H1 (cell line): Measurements from ENCODE around the gene BBIP1. TPM values are rescaled to one million over a fixed set of nuclear protein-coding genes. Genes with fewer than 3 reads are reported as not detected.

Source experiments
- BACH1 ChIP-seq: IDR thresholded peaks from 2 replicates; pipeline ENCODE4 v1.6.1; 2012; ENCODE audit warnings: low read length, improper control_type of control experiment
- CHD2 ChIP-seq: IDR thresholded peaks from 2 replicates; pipeline ENCODE4 v1.6.1; 2012; ENCODE audit warnings: low read length, improper control_type of control experiment
- KDM1A ChIP-seq: fragments of 200-600, 300-600 bp; sonication (generic); IDR thresholded peaks from 2 replicates; pipeline ENCODE4 v1.7.1; 2016; ENCODE audit warnings: mild to moderate bottlenecking, low read length, borderline replicate concordance
- YY1 ChIP-seq: IDR thresholded peaks from 2 replicates; pipeline ENCODE4 v1.6.1; 2011; ENCODE audit warnings: low read depth, mild to moderate bottlenecking, low read length
- polyA plus RNA-seq, 7 experiments: library from polyadenylated mRNA; depleted of rRNA in 3 of 7; stranded (reverse) in 5 of 7; unstranded in 2 of 7; fragments of >200 nt in 5 of 7; fragments of 200-250 nt in 2 of 7; gene quantifications; 1 replicate in 5 of 7; 2 replicates in 1 of 7; 4 replicates in 1 of 7; pipeline versions ENCODE4 v1.2.1 to v1.2.3, GENCODE V29; 2011 to 2013; ENCODE audit warnings: missing spikeins in 2 of 7, mixed read lengths in 2 of 7
- total RNA-seq: library from RNA; stranded (reverse); fragmentation: NEBNext Ultra II Directional; extraction: Animal tissue kit (Norgen Biotek cat#: 25700); gene quantifications from 2 replicates; pipeline ENCODE4 v1.2.1, GENCODE V29; 2021
- TF ChIP-seq, protein P1 (sequence below), 3 experiments: IDR thresholded peaks; 1 replicate in 2 of 3; 2 replicates in 1 of 3; pipeline versions ENCODE4 v1.5.1 to v1.6.1; 2011; ENCODE audit warnings: low read length in 3 of 3, mild to moderate bottlenecking in 3 of 3, inconsistent platforms in 2 of 3, low read depth in 1 of 3, moderate library complexity in 1 of 3; ENCODE audit not compliant: insufficient read depth in 1 of 3; ENCODE audit errors: control extremely low read depth in 1 of 3

The BBIP1 gene
- total and polyA plus RNA-seq, 2 of the 8 experiments (the other 6 are each of a cell fraction or from before 2014, with no cell fraction given), result 8.8 to 19.6 TPM

DNA sequence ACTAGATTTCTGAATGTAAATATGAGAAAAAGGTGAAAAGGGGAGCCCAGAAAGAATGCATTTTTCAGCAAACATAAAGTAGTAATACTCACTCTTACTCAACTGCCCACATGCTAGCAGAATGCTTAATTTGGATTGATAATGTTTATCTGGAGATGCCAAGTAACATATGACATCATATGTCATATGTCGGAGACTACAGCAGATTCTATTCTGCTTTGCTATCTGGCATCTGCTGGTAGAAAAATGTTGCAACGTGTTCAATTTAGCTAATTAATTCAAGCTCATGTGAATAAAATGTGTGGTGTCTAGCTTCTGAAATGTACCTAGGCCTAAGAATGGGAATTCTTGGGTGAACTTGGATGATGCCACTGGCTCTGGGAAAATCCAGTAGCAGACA lies 4.5 kb downstream of the BBIP1 start (continued):
- TF ChIP-seq, protein P1, sequence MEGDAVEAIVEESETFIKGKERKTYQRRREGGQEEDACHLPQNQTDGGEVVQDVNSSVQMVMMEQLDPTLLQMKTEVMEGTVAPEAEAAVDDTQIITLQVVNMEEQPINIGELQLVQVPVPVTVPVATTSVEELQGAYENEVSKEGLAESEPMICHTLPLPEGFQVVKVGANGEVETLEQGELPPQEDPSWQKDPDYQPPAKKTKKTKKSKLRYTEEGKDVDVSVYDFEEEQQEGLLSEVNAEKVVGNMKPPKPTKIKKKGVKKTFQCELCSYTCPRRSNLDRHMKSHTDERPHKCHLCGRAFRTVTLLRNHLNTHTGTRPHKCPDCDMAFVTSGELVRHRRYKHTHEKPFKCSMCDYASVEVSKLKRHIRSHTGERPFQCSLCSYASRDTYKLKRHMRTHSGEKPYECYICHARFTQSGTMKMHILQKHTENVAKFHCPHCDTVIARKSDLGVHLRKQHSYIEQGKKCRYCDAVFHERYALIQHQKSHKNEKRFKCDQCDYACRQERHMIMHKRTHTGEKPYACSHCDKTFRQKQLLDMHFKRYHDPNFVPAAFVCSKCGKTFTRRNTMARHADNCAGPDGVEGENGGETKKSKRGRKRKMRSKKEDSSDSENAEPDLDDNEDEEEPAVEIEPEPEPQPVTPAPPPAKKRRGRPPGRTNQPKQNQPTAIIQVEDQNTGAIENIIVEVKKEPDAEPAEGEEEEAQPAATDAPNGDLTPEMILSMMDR (IDR thresholded peaks at IDR 0.05; ENCODE audit: control extremely low read depth in 1 of 3, insufficient read depth in 1 of 3, low read depth in 1 of 3, low read length in 3 of 3), result no peak
- TF ChIP-seq CHD2, result no peak
- TF ChIP-seq YY1, result no peak
- TF ChIP-seq BACH1, result no peak
- TF ChIP-seq KDM1A, result no peak
